CD14-positive monocyte (primary cell): ENCODE measurements around the gene GPI. TPM values are rescaled to one million over a fixed set of nuclear protein-coding genes. Genes with fewer than 3 reads are reported as not detected.

Experiments used
- DNase-seq, 3 donors: peaks; one replicate each; pipeline ENCODE4 v3.0.0-alpha.2; 2011 to 2022
- H2AFZ ChIP-seq: 2 replicates; pipeline ENCODE4 v1.6.0; 2012; ENCODE audit warnings: mild to moderate bottlenecking, low read depth, low read length, inconsistent platforms; ENCODE audit not compliant: insufficient read depth, poor library complexity, severe bottlenecking
- H3K27ac ChIP-seq, 2 donors: 1 replicate in 1 of 2; 2 replicates in 1 of 2; pipeline ENCODE4 v1.5.1; 2012 to 2013; ENCODE audit warnings: low read length in 2 of 2, control low read depth in 1 of 2, inconsistent platforms in 1 of 2, low read depth in 1 of 2, mild to moderate bottlenecking in 1 of 2
- H3K27me3 ChIP-seq, 2 donors: one replicate each; pipeline versions ENCODE4 v1.6.0 to v1.6.1; 2011 to 2013; ENCODE audit warnings: low read length in 2 of 2; ENCODE audit not compliant: control insufficient read depth in 2 of 2, insufficient read depth in 2 of 2
- H3K36me3 ChIP-seq, 2 donors: replicated peaks in 1 of 2; 1 replicate in 1 of 2; 2 replicates in 1 of 2; pipeline versions ENCODE4 v1.5.1 to v1.6.1; 2012 to 2013; ENCODE audit warnings: low read length in 2 of 2, control low read depth in 1 of 2, inconsistent platforms in 1 of 2, mild to moderate bottlenecking in 1 of 2; ENCODE audit not compliant: insufficient read depth in 2 of 2, control insufficient read depth in 1 of 2
- H3K4me1 ChIP-seq, 2 donors: 1 replicate in 1 of 2; 2 replicates in 1 of 2; pipeline versions ENCODE4 v1.5.1 to v1.6.1; 2012 to 2013; ENCODE audit warnings: low read length in 2 of 2, control low read depth in 1 of 2, inconsistent platforms in 1 of 2, mild to moderate bottlenecking in 1 of 2, moderate library complexity in 1 of 2; ENCODE audit not compliant: insufficient read depth in 2 of 2, control insufficient read depth in 1 of 2
- H3K4me2 ChIP-seq: replicated peaks from 2 replicates; pipeline ENCODE3; 2012; ENCODE audit warnings: low read length, moderate library complexity, mild to moderate bottlenecking; ENCODE audit not compliant: poor library complexity, severe bottlenecking; ENCODE audit errors: extremely low read depth
- H3K4me3 ChIP-seq, 3 experiments: fragments of 200-600 bp in 1 of 3; sonication (generic) in 1 of 3; replicated peaks in 1 of 3; 1 replicate in 2 of 3; 2 replicates in 1 of 3; pipeline ENCODE4 v1.5.1; 2011 to 2013; ENCODE audit warnings: low read length in 3 of 3, mild to moderate bottlenecking in 3 of 3, control low read depth in 2 of 3, low read depth in 2 of 3, inconsistent platforms in 1 of 3, moderate library complexity in 1 of 3
- H3K79me2 ChIP-seq: 2 replicates; pipeline ENCODE4 v1.6.0; 2012; ENCODE audit warnings: mild to moderate bottlenecking, control low read depth, inconsistent platforms, low read length, moderate library complexity; ENCODE audit not compliant: insufficient read depth
- H3K9ac ChIP-seq: 2 replicates; pipeline ENCODE4 v1.6.0; 2017; ENCODE audit warnings: low read length, mild to moderate bottlenecking; ENCODE audit not compliant: insufficient read depth, poor library complexity, severe bottlenecking
- H3K9me3 ChIP-seq, 2 donors: replicated peaks in 1 of 2; 1 replicate in 1 of 2; 2 replicates in 1 of 2; pipeline versions ENCODE4 v1.5.1 to v1.6.1; 2012 to 2013; ENCODE audit warnings: low read length in 2 of 2, control low read depth in 1 of 2; ENCODE audit not compliant: control insufficient read depth in 1 of 2, insufficient read depth in 1 of 2
- H4K20me1 ChIP-seq: 2 replicates; pipeline ENCODE4 v1.6.0; 2012; ENCODE audit warnings: mild to moderate bottlenecking, low read length, control low read depth, moderate library complexity; ENCODE audit not compliant: insufficient read depth
- H3K27ac Mint-ChIP-seq, 7 donors: one replicate each; pipeline ENCODE4 v1.8.0; 2020; ENCODE audit warnings: mild to moderate bottlenecking in 7 of 7, mixed read lengths in 7 of 7, moderate library complexity in 6 of 7, inconsistent platforms in 2 of 7
- H3K27me3 Mint-ChIP-seq, 3 donors: one replicate each; pipeline ENCODE4 v1.8.0; 2021 to 2022; ENCODE audit warnings: low read depth in 3 of 3, mild to moderate bottlenecking in 3 of 3, mixed read lengths in 3 of 3, moderate library complexity in 3 of 3, inconsistent platforms in 1 of 3
- H3K36me3 Mint-ChIP-seq, 2 donors: one replicate each; pipeline ENCODE4 v1.8.0; 2020; ENCODE audit warnings: mixed read lengths in 2 of 2, inconsistent platforms in 1 of 2, mild to moderate bottlenecking in 1 of 2
- H3K4me1 Mint-ChIP-seq: one replicate; pipeline ENCODE4 v1.8.0; 2020; ENCODE audit warnings: mild to moderate bottlenecking, mixed read lengths
- H3K4me3 Mint-ChIP-seq, 2 donors: one replicate each; pipeline ENCODE4 v1.8.0; 2020; ENCODE audit warnings: mild to moderate bottlenecking in 2 of 2, mixed read lengths in 2 of 2, moderate library complexity in 1 of 2
- H3K9me3 Mint-ChIP-seq, 7 donors: one replicate each; pipeline ENCODE4 v1.8.0; 2020 to 2022; ENCODE audit warnings: mixed read lengths in 7 of 7, mild to moderate bottlenecking in 6 of 7, moderate library complexity in 6 of 7, inconsistent platforms in 2 of 7
- CTCF ChIP-seq: fragments of 200-600 bp; IDR thresholded peaks from one replicate; pipeline ENCODE4 v1.8.0; 2022; ENCODE audit warnings: antibody characterized with exemption, mild to moderate bottlenecking
- WGBS: methylation state at CpG from one replicate; pipeline ENCODE4 v1.1.5; 2013; ENCODE audit warnings: missing lambda C conversion rate; ENCODE audit not compliant: insufficient coverage; 5-methylcytosine and 5-hydroxymethylcytosine counted together
- intact Hi-C, 2 donors: fragments of 100-400 bp; cut with micrococcal nuclease; formaldehyde crosslinking; loops; one replicate each; pipeline versions ENCODE4 v1.15.0 to v1.15.1; 2023
- polyA minus RNA-seq: library from RNA; depleted of rRNA, polyadenylated mRNA; stranded (reverse); fragments of >200 nt; gene quantifications from 2 replicates; pipeline ENCODE4 v1.2.3, GENCODE V29; 2012
- polyA plus RNA-seq, 3 donors: library from polyadenylated mRNA; depleted of rRNA in 1 of 3; unstranded in 2 of 3; stranded (reverse) in 1 of 3; fragments of 300-500 nt in 2 of 3; fragments of >200 nt in 1 of 3; fragmentation: Illumina TruSeq in 2 of 3; gene quantifications; 1 replicate in 2 of 3; 2 replicates in 1 of 3; pipeline ENCODE4 v1.2.3, GENCODE V29; 2012 to 2021
- total RNA-seq, 12 experiments: library from RNA in 1 of 12; stranded (reverse) in 1 of 12; fragments of 120-200 nt in 1 of 12; gene quantifications; one replicate each; pipeline ENCODE4 v1.2.4 and lab custom pipeline; 2013 to 2026; ENCODE audit warnings: mixed read lengths in 6 of 12, inconsistent platforms in 1 of 12

GPI gene
- total RNA-seq (2013): 73.1 TPM
- polyA plus RNA-seq: 100 to 1,000 TPM in 1 of 3 donors, 10 to 100 TPM in 2; 81.2 to 107 (median 95.3) TPM
- polyA minus RNA-seq: 56.2 and 96.9 TPM in 2 replicates
- 16.2 to 207 (median 87.5) reads per million in 11 experiments for total RNA-seq (lab: John Stamatoyannopoulos, UW)

DNA sequence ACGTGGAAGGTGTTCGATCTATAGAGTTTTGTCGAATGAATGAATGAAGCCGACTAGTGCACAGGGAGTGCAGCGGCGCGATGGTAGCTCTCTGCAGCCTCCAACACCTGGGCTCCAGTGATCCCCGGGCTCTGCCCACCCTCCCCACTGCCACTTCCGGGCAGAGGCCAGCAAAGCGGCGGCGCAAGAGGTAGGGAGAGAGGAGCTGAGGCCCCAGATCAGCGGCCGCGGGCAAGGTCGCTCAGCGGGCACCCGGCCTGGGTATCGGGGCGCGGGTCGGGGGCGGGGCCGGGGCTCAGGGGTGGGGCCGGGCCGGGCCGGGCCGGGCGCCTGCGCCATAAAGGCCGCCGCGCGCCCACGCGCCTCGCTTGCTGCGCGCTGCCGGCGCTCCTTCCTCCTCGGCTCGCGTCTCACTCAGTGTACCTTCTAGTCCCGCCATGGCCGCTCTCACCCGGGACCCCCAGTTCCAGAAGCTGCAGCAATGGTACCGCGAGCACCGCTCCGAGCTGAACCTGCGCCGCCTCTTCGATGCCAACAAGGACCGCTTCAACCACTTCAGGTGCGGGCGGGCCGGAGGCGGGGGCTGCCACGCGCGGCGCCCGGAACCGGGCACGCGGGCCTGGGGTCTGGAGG is at the start of gene GPI:
GPI (plus strand) TSS at position 367 of the 633 bp plus-strand sequence; CDS start at position 438, 71 bp downstream.
- H3K27ac ChIP-seq: peak within 1 kb of the TSS in 1 of 2 donors; percentile 75

GRCh38 chr19:34316247-34316646 is 48.7 kb upstream of the GPI start:
- peaks cover 14% of the 10 kb centered on the region for H4K20me1 ChIP-seq
- TF ChIP-seq CTCF: no peak
- no peaks in the 10 kb centered on the region for H3K27me3 ChIP-seq
- H3K4me3 ChIP-seq: no peak overlapping the region
- H3K36me3 Mint-ChIP-seq: no peaks in the 10 kb centered on the region
- no peak overlapping the region for H3K27ac ChIP-seq
- peaks cover 2% of the 10 kb centered on the region for H3K4me1 Mint-ChIP-seq
- intact Hi-C loops: no loop called here
- no peak overlapping the region for H3K4me3 Mint-ChIP-seq
- peaks cover 8 to 13% (median 9%) of the 10 kb centered on the region in 3 donors for H3K27me3 Mint-ChIP-seq
- WGBS: 100% methylated on average over 1 of the region's 2 CpGs
- peaks cover 0 to 3% (median 0%) of the 10 kb centered on the region in 7 donors for H3K9me3 Mint-ChIP-seq
- no peaks in the 10 kb centered on the region for H3K4me1 ChIP-seq
- no peak overlapping the region for H3K4me2 ChIP-seq
- no peak overlapping the region for H3K9ac ChIP-seq
- H2AFZ ChIP-seq: no peak overlapping the region
- H3K9me3 ChIP-seq: no peaks in the 10 kb centered on the region
- no peaks in the 10 kb centered on the region for H3K79me2 ChIP-seq
- no peak overlapping the region for H3K27ac Mint-ChIP-seq
- no peak for DNase-seq
- no peaks in the 10 kb centered on the region for H3K36me3 ChIP-seq

More for the DNA sequence above, at the start of gene GPI:
- Histone ChIP-seq H3K4me3 (peak within 1 kb of the TSS; percentile 61 to 98 (median 85)), H3K27me3 (no peaks in the 10 kb centered on the region), H3K9me3 (no peaks in the 10 kb centered on the region), H4K20me1 (peaks cover 17% of the 10 kb centered on the region), H3K9ac (peak within 1 kb of the TSS; percentile 87), H3K4me1 (peaks cover 27 to 31% of the 10 kb centered on the region in 2 donors), H2AFZ (peak within 1 kb of the TSS; percentile 97), H3K4me2 (peak within 1 kb of the TSS; percentile 91), H3K36me3 (peaks cover 20 to 32% of the 10 kb centered on the region in 2 donors), H3K79me2 (peaks cover 45% of the 10 kb centered on the region)
- intact Hi-C loops: no loop called here
- Mint-ChIP-seq H3K9me3 (no peaks in the 10 kb centered on the region), H3K27ac (peak within 1 kb of the TSS; percentile 21 to 93 (median 69)), H3K4me3 (peak within 1 kb of the TSS; percentile 98 to 99), H3K36me3 (peaks cover 23 to 29% of the 10 kb centered on the region in 2 donors), H3K27me3 (peaks cover 0 to 2% (median 2%) of the 10 kb centered on the region in 3 donors), H3K4me1 (peaks cover 34% of the 10 kb centered on the region)
- DNase-seq: peak; percentile 36 to 63 (median 55)
- WGBS: under 1% methylated on average over 52 of the region's 67 CpGs
- TF ChIP-seq CTCF: no peak
